Measurements from ENCODE around the gene TRIM17.
"Not testable (repeated sequence)": the region's sequence is repeated elsewhere in the genome, so short reads cannot be mapped to it uniquely, and the experiment has no call there.

The TRIM17 gene

GRCh38 chr1:228450200-228450599, 33.5 kb upstream of the TRIM17 start:
- DNase-seq (ENCODE audit: low read depth in 2 of 2), result no peak

- DNase-seq (ENCODE audit: low read depth in 2 of 2), result no peak
Measured at GRCh38 chr1:228448372-228448771, 31.7 kb upstream of the TRIM17 start.

DNA sequence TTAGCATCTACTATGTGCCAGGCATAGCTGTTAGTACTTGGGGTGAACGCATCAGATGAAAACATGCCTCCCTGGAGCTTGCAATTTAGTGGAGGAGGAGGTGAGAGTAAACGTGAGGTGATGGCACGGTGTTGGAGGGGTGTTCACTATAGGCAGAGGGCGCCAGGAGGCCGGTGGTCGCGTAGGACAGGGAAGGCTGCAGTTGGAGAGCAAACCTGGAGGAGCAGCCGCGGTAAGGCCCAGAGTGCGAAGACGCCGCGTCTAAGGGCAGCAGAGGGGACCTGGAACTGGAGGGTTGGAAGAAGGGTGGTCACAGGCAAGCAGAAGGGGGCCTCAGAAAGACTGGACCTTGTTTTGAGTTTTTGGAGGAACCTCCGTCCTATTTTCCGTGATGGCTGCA, 30.2 kb upstream of the TRIM17 start:
- DNase-seq (ENCODE audit: low read depth in 2 of 2), result no peak

GRCh38 chr1:228445843-228446650, 29.4 kb upstream of the TRIM17 start:
- peak in 1 of 2 donors; percentile 19 for DNase-seq (ENCODE audit: low read depth in 2 of 2)

DNA sequence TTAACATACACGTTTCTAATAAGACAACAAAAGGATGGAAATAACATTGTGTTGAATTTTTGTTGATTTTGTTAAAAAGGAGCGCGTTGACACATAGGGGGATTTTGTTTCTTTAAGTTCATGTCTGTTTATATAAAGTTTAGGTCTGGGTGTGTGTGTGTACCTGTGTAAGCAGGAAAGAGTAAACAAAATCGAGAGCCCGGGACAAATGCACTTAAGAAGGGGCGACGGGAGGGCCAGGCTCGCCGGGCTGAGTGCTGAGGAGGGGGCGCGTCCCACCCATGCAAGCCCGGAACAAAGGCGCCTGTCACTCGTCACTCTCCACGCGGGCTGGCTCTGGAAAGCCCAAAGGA, 28.8 kb upstream of the TRIM17 start:
- no peak for DNase-seq (ENCODE audit: low read depth in 2 of 2)

GRCh38 chr1:228443395-228443794, 26.7 kb upstream of the TRIM17 start:
- no peak for DNase-seq (ENCODE audit: low read depth in 2 of 2)

DNA sequence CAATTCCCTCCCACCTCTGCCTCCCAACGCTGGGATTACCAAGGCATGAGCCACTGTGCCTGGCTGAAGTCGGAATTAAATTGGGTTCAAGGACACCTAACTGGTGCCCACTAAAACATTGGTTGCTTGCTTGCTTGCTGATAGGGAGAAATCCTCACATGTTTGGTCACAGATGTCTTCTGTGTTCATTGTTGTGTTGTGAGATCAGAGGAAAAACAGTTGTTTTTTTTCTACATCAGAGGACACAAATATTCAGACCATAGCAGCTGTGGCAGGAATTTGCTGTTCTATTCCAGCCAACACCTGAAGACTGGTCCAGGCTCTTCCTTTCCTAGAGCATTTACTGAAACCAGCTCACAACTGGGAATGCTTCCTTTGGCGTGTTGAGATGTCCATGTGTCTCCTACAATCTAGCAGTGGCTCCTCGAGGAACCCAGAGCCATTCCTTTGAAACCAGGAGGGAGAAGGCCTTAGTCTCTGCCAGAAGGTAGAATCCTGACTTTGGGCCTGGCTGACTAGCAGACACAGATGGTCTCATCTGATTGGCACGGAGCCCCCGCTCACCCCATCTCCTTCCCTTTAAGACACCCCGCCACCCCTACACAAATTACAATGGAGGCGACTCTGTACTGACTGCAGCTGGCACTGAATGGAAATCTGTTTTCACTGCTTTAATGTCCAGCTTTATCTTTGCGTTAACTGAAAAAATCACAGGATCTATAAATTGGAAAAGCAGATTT, 24.3 kb upstream of the TRIM17 start:
- no peak for DNase-seq (ENCODE audit: low read depth in 2 of 2)

- no peak for DNase-seq (ENCODE audit: low read depth in 2 of 2)
Measured at GRCh38 chr1:228438266-228438665, 21.6 kb upstream of the TRIM17 start.

DNA sequence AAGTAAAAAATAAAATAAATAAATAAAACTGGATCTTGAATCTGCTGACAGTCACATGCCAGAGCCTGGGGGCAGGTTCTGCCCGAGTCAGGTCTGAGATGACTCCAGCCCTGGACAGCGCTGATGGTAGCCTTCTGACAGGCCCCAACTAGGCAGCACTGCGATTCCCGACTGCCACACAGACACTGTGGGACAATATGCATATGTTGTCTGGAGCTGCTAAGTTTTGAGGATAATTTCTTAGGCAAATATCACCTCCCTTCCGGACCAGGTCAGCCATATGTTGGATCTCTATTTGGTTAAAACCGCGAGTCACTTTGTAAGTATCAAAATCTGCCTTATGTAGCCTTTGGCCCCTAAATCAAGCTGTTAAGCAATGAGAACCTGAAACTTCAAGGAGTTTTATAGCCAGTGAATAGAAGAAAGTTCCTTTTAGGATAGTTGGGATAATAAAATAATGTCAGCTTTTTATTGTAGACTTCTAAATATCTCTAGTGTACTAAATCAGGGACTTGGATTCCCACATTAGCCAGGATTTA, 20.8 kb upstream of the TRIM17 start:
- DNase-seq (ENCODE audit: low read depth in 2 of 2), result no peak

DNA sequence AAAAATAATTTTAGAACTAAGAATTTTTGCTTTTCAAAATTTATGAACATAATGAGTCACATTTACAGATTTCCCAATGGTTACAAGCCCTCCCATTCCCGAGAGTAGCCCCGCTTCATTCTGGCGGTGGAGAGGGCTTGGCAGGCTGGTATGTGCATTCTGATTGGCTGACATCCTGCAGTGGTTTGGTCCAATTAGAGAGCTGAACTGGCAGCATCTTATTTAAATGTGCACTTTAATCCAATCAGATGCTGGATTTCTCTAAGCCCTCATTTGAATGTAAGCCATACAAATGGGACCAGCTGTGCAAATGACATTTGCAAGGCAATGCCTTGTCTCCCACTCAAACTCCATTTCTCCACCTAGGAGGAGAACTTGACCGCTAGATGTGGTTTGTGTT, 18.0 kb upstream of the TRIM17 start:
- DNase-seq (ENCODE audit: low read depth in 2 of 2), result no peak

DNA sequence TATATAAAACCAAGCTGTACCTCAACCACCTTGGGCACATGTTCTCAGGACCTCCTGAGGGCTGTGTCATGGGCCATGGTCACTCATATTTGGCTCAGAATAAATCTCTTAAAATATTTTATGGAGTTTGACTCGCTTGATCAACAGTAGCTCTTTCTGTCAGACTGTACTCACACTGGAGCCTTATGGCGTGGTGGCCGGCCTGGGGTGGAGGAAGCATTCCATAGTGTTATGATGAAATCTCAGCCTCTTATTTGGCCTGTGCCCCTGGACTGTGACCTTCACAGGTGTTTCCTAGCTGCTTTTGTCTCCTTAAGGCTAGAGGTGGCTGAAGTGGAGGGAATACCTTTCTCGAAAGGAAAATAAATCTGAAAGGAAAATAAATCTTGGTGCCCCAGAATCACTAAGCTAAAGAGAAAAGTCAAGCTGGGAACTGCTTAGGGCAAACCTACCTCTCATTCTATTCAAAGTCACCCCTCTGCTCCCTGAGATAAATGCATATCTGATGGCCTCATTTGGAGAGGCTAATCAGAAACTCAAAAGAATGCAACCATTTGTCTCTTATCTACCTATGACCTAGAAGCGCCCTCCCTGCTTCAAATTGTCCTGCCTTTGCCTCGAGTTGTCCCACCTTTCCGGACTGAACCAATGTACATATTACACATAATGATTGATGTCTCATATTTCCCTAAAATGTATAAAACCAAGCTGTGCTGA, 16.8 kb upstream of the TRIM17 start:
- not testable (repeated sequence) for DNase-seq (ENCODE audit: low read depth in 2 of 2)

- no peak for DNase-seq (ENCODE audit: low read depth in 2 of 2)
Measured at GRCh38 chr1:228430243-228430642, 13.6 kb upstream of the TRIM17 start.

DNA sequence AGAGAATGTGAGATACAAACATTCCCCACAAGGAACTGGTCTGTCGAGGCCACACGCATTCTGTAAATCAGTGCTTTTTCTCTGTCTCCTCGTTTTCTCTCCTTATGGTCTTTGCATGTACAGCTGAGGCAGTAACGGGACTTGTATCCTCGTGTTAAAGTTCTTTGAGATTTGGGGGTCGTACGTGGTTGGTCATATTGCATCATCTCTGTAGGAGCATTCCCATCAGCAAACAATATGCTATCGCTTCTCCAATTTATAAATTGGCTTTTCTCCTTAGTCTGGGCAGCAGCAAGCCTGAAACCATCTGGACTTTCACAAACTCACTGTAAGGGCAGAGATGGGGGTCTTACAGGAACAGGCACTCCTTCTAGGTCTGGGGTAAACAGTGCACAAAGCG, 13.0 kb upstream of the TRIM17 start:
- DNase-seq (ENCODE audit: low read depth in 2 of 2), result no peak

DNA sequence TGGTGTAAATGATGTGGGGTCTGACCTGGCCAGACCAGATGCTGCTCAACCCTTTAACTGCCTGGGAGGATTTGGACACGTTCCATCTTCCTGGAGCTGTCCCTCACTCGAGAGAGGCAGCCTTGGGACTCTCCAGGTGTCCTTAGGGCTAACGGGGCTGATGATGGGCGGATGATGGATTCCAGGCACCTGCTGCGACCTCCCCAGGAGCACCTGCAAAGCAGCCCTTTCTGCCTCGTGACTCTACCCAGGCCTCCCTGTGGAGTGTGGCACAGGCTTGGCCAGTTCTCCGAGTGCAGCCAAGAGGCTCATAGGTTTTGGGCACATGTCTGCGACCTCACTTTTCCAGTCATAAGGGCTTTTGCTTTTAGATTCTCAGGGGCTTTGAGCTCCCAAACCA, 12.3 kb upstream of the TRIM17 start:
- DNase-seq (ENCODE audit: low read depth in 2 of 2), result no peak

- no peak for DNase-seq (ENCODE audit: low read depth in 2 of 2)
Measured at GRCh38 chr1:228428412-228428811, 11.8 kb upstream of the TRIM17 start.

- no peak for DNase-seq (ENCODE audit: low read depth in 2 of 2)
Measured at GRCh38 chr1:228426518-228427175, 10.0 kb upstream of the TRIM17 start.

DNA sequence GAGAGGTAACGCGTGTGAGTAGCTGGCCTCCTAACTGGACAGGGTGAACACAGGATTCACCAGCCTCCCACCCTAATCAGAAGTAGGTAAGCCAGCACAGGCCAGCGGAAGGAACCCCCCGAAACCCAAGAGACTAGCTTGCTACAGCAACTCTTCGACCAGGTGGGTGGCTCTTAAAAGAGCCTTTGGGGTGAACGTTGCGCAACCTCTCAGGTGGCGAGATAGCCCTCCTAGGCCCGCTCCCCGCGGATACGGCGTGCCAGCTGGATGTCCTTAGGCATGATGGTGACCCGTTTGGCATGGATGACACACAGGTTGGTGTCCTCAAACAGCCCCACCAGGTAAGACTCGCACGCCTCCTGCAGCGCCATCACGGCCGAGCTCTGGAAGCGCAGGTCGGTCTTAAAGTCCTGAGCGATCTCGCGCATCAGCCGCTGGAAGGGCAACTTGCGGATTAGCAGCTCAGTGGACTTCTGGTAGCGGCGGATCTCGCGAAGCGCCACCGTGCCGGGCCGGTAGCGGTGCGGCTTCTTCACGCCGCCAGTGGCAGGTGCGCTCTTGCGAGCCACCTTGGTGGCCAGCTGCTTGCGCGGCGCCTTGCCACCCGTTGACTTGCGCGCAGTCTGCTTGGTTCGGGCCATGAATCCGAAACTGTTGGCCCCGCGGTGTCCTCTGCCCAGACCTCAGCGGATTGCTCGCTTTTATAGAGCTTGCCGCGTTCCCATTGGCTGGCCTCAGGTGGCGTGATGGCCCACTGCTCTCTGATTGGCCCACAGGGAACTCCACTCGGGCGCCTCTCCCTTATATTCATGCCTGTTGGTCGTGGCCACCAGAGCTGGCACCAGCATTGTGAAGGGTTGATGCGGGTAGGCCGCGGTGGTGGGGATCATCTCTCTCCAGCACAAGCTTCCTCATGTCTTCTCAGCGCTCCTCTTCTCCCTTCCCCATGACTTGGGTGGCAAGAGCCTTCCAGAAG, 8.3 kb upstream of the TRIM17 start:
- no peak for DNase-seq (ENCODE audit: low read depth in 2 of 2)

DNA sequence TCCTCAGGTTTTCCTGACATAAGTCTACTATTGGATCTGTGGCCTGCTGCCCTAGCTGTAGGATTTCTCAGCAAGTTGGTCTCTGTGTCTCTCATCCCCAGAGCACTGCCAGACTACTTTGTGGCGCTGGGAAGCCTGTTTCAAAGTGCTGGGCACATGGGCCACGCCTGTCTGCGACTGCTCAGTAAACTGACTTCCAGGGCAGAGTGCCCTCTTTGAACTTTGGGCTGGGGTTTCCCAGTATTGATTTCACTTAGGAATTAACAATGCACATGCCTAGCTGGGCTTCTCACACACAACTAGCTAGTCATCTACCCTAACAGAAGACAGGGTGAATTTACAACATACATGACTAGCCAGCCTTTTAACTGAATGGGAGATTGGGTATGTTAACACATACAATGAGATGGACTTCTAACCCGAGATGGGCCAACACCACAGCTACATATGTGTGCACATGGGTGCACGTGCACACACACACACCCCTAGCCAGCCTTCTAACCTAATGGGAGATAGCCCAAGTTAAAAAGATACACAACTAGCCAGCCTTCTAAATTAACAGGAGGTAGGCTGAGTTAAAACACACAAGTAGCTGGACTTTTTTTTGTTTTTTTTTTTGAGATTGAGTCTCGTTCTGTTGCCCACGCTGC, 6.9 kb upstream of the TRIM17 start:
- no peak for DNase-seq (ENCODE audit: low read depth in 2 of 2)

- DNase-seq (ENCODE audit: low read depth in 2 of 2), result no peak
Measured at GRCh38 chr1:228420968-228421826, 4.5 kb upstream of the TRIM17 start.
